ENCODE results near the gene TRMT2A.
"Not testable (repeated sequence)": the region's sequence is repeated elsewhere in the genome, so short reads cannot be mapped to it uniquely, and the experiment has no call there.

The TRMT2A gene, protein sequence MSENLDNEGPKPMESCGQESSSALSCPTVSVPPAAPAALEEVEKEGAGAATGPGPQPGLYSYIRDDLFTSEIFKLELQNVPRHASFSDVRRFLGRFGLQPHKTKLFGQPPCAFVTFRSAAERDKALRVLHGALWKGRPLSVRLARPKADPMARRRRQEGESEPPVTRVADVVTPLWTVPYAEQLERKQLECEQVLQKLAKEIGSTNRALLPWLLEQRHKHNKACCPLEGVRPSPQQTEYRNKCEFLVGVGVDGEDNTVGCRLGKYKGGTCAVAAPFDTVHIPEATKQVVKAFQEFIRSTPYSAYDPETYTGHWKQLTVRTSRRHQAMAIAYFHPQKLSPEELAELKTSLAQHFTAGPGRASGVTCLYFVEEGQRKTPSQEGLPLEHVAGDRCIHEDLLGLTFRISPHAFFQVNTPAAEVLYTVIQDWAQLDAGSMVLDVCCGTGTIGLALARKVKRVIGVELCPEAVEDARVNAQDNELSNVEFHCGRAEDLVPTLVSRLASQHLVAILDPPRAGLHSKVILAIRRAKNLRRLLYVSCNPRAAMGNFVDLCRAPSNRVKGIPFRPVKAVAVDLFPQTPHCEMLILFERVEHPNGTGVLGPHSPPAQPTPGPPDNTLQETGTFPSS

DNA sequence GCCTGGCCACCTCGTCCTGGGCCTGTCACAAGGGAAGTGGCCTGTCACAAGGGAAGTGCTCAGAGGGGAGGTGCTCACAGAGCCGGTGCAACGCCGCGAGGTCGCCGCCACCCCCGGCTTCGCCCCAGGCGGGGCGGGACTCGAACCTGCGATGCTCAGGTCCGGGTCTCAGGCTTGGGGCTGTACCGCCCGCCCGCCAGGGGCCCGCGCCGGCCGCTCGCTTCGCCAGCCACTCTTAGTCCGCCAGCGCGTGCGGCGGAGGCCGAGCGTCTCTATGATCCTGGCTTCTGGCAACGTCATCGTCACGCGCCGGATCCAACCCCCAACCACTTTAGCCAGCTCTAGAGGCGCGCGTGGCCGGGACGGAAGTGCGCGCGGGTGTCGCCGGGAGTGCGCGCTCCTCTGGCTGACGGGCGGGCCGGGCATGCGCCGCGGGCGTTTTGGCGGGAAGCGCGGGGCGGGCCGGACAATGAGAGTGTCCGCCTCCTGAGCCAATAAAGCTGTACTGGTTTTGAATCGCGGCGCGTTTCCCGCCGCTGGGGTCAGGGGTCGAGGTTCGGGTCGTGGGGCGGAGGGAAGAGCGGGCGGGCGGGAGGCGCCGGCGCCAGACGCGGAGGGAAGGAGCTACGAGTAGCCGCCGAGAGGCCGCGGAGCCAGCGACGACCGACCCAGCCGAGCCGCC lies at the start of gene TRMT2A:
Gene TRMT2A, minus strand, starts transcription at position 276 of the 682 bp plus-strand sequence. CDS start 320 bp downstream, outside the sequence.
- peak; percentile 94 to 97 for DNase-seq

- no peak for DNase-seq
These were observed 49.7 kb upstream of the TRMT2A start for GRCh38 chr22:20166703-20167102.

GRCh38 chr22:20165913-20166312 lies 48.9 kb upstream of the TRMT2A start:
- DNase-seq = no peak

DNA sequence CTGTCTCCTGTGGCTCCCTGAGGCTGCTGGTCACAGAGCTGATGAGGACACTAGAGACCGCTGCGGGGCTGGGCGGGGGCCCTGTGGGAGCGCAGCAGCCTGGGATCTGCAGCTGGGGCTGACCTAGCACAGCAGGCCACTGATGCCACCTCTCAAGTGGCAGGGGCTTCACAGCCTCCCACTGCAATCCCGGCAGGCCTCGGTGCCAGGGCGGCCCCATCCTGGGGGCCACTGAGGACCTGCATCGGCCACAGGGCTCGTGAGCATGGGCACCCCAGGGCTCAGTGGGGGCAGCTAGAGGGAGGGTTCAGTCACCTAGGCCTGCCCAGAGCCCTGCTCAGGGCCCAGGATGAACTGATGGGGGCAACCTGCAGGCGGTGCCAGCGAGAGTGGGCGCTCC lies 48.4 kb upstream of the TRMT2A start:
- no peak for DNase-seq

- DNase-seq = no peak
These were observed 47.8 kb upstream of the TRMT2A start for GRCh38 chr22:20164863-20165262.

DNA sequence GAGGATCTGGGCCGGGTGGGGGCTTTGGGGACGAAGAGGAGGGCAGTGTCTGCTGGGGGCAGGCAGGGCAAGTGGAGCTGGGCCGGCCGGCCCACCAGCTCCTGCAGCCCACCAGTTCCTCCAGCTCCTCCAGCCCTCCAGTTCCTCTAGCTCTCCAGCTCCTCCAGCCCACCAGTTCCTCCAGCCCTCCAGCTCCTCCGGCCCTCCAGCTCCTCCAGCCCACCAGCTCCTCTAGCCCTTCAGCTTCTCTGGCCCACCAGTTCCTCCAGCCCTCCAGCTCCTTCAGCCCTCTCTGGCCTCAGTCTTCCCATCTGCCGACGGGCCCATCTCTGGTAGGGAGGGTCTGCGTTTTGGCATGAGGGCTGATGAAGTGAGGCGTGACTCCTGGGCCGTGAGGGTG lies 43.0 kb upstream of the TRMT2A start:
- DNase-seq = no peak

DNA sequence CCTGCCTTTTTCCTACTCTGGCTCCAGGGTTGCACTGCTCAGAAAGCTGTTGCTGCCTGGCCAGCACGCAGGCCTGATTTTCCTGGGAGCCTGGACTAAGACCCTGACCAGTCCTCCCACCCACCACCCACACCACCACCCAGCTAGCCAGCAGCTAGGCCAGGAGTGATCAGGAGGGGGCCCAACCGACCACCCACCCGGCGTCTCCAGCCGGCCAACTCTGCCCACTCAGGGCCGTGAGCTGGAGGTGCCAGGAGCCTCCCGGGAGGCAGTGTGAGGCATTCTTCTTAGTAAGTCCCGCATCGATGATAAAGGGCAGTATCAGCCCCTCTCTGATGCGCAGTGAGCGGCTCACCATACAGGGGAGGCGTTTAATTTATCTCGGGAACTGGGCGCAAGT lies 42.5 kb upstream of the TRMT2A start:
- not testable (repeated sequence) for DNase-seq

DNA sequence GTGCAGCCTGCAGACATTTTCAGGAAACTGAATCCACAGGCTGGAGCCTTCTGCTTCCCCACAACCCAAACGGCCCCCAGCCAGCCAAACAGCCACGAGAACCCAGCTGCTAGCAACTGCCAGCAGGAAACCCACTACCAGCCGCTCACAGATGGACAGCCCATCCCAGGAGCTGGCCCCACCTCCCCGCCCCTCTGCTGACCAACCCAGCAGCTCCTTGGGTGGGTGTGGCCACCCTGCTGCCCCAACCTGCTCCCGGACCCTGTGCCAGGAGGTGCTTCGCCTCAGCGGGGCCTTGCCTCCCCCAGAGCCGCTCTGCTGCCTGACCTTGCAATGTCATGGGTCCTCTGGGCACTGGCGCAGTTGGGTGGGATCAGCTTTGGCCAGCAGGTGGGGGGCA lies 42.0 kb upstream of the TRMT2A start:
- DNase-seq = no peak

GRCh38 chr22:20158391-20159036 lies 41.5 kb upstream of the TRMT2A start:
- DNase-seq = no peak

GRCh38 chr22:20157430-20158183 lies 40.6 kb upstream of the TRMT2A start:
- no peak for DNase-seq

- DNase-seq = peak; percentile 82 to 88
These were observed 39.8 kb upstream of the TRMT2A start for GRCh38 chr22:20156611-20157429.

GRCh38 chr22:20156042-20156389 lies 39.0 kb upstream of the TRMT2A start:
- DNase-seq = no peak

GRCh38 chr22:20155330-20156041 lies 38.5 kb upstream of the TRMT2A start:
- DNase-seq = no peak

- DNase-seq = no peak
These were observed 37.7 kb upstream of the TRMT2A start for GRCh38 chr22:20154602-20155187.

DNA sequence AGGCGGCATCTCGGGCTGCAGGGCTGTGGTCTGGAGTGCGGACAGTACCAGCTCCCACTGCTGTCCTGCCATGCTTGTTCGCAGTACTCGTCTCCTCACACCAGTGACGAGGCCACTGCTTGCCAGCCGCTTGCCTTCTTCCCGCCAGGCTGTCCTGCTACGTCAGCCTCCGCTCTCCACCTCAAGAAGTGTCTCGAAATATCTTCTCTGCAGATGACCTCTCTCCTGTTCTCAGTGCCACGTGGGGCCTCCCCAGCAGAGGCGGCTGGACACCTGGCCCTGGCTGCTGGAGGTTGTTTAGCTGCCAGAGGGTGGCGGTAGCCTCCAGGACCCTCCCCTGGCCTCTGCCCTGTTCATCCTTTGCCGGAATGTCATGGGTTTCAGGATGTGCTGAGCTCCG lies 36.9 kb upstream of the TRMT2A start:
- DNase-seq = no peak

- DNase-seq = no peak
These were observed 35.5 kb upstream of the TRMT2A start for GRCh38 chr22:20152464-20152890.

- DNase-seq = no peak
These were observed 34.2 kb upstream of the TRMT2A start for GRCh38 chr22:20151276-20151588.

- no peak for DNase-seq
These were observed 33.6 kb upstream of the TRMT2A start, which contains the start of gene CCDC188 for GRCh38 chr22:20150381-20151275. TSS of gene CCDC188 (minus strand) at chr22:20151055. CDS start at chr22:20150986, 69 bp downstream.

Data from activated CD4-positive, alpha-beta T cell treated with anti-CD3 and anti-CD28 coated beads, Interleukin-2, amount 50 U/mL, for 4 hours (primary cell).